GM19240 (cell line): ENCODE data around the gene TGM6.
A peak's percentile ranks its signal among the peaks of the same experiment; 100 is the strongest.
"Not testable (repeated sequence)": the region's sequence is repeated elsewhere in the genome, so short reads cannot be mapped to it uniquely, and the experiment has no call there.

Experiments
- DNase-seq: peaks from one replicate; pipeline ENCODE4 v3.0.0; 2011; ENCODE audit warnings: low spot score; ENCODE audit not compliant: insufficient read length

Gene TGM6

DNA sequence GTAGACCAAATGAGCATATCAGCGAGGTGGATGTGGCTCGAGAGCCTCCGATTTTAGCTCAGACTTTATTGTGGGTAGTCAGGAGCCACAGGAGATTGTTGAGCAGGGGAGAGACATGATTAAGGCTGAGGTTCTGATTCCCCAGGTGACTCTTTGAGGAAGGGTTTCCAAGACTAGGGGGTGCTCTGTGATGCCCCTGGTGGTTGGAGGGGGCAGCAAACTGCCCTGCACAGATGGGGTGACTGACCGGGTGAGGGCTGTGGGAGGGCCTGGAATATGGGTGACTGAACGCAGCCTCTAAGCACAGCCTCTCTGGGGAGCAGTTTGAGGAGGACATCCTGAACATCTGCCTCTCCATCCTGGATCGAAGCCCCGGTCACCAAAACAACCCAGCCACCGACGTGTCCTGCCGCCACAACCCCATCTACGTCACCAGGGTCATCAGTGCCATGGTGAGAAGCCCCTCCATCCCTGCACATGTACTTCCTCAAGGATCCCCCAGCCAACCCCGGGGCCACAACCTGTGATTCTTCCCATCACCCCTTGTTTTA is 17.0 kb downstream of the TGM6 start:
- no peak for DNase-seq

- no peak for DNase-seq
Observed at GRCh38 chr20:2398449-2398848, 17.7 kb downstream of the TGM6 start.

DNA sequence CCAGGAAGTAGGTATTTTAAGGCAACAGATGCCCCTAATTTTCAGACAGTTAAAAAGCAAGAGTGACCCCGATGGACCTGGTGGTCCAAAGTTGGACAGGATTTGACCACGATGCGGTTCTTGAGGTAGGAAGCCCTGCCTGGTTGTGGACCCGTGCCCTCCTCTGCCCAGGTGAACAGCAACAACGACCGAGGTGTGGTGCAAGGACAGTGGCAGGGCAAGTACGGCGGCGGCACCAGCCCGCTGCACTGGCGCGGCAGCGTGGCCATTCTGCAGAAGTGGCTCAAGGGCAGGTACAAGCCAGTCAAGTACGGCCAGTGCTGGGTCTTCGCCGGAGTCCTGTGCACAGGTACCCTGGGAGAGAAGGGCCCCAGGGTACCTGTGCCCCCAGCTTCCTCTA is 18.7 kb downstream of the TGM6 start:
- DNase-seq: no peak

- DNase-seq: no peak
Observed at GRCh38 chr20:2400290-2400689, 19.6 kb downstream of the TGM6 start.

- DNase-seq: no peak
Observed at GRCh38 chr20:2401527-2401926, 20.8 kb downstream of the TGM6 start.

- no peak for DNase-seq
Observed at GRCh38 chr20:2402271-2402980, 21.7 kb downstream of the TGM6 start.

- no peak for DNase-seq
Observed at GRCh38 chr20:2403291-2404052, 22.8 kb downstream of the TGM6 start.

DNA sequence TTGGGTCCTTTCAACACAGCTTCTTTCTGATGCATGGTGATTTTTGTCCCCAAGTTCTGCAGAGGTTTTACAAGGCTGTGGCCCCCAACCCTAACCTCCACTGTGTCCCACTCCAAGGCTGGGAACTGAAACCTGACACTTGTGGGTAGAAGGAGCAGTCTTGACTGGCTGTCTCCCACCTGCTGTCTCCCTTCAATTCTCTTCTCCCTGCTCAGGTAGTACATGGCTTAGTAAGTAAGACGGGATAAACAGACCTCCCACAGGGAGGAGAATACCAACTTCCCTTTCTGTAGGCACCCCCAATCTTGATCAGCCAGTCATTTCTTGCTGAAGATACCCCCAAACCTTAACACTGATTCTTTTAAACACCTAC is 25.0 kb downstream of the TGM6 start:
- DNase-seq: no peak

DNA sequence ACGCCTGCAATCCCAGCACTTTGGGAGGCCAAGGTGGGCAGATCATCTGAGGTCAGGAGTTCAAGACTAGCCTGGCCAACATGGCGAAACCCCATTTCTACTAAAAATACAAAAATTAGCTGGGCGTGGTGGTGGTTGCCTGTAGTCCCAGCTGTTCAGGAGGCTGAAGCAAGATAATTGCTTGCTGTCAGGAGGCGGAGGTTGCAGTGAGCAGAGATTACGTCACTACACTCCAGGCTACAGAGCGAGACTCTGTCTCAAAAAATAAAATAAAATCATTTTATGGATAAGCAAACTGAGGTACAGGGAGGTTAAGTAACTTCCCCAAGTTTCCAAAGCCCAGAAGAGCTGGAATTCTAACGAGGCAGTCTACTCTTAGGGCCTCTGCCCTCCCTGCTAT is 26.7 kb downstream of the TGM6 start:
- not testable (repeated sequence) for DNase-seq

DNA sequence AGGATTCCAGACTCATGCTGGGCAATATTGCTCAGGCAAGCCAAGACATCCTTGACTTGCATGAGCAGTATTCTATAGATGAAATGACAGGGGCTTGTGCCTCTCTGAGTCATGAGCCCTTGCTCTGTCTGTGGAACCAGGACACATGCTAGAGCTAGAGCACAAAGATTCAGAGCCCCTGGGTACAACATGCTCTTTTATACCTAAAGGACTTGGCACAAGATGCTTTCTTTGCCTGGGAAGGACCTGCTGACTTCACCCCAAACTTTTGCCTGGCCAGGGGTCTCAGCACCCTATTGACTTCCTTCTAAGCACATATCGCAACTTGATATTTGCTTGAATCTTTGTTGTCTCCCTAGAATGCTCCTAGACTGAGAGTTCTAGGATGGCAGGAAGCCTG is 27.4 kb downstream of the TGM6 start:
- no peak for DNase-seq

DNA sequence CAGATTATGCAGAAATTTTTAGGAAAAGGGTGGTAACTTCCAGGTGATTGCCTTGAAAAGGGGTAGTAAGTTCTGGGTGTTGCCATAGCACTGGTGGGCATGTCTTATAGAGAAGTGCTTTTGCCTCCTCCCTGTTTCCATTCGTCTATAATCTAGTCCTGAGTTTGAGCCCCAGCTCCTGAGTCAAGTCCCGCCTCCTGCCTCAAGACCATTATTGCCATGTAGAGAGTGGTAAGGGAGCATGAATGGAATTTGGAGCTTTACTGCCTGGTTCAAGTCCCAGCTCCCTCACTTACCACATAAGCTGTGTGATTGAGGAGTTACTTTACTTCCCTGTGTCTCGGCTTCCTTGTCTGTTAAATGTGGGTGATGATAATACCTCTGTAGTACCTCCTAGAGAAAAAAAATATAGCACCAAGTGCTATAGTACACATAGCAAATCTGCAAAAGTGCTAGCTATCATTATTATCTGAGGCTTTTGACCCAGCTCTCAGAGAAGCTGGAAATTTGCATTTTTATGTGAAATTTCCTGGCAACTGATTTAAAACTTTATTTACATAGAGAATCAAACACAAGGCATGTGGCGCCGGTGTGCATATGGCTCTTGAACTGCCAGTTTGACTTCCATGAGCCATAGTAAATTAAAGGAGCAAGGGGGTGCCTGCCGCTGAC is 36.0 kb downstream of the TGM6 start:
- DNase-seq: no peak

DNA sequence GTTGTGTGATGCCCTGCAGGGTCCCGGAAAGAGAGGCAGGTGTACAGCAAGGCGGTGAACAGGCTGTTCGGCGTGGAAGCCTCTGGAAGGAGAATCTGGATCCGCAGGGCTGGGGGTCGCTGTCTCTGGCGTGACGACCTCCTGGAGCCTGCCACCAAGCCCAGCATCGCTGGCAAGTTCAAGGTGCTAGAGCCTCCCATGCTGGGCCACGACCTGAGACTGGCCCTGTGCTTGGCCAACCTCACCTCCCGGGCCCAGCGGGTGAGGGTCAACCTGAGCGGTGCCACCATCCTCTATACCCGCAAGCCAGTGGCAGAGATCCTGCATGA is 36.5 kb downstream of the TGM6 start:
- no peak for DNase-seq

GRCh38 chr20:2418388-2418787 is 37.7 kb downstream of the TGM6 start:
- no peak for DNase-seq

GRCh38 chr20:2420510-2420909 is 39.8 kb downstream of the TGM6 start:
- no peak for DNase-seq

DNA sequence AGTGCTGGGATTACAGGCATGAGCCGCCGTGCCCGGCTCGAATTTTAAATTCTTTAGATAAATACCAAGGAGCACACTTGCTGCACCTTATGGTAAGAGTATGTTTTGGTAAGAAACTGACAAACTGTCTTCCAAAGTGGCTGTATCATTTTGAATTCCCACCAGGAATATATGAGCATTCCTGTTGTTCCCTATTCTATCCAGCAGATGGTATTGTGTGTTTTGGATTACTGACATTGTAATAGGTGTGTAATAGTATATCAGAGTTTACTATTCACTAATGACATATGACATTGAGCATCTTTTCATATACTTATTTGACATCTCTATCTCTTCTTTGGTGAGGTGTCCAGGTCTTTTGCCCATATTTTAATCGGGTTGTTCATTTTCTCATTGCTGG is 40.5 kb downstream of the TGM6 start:
- DNase-seq: no peak

DNA sequence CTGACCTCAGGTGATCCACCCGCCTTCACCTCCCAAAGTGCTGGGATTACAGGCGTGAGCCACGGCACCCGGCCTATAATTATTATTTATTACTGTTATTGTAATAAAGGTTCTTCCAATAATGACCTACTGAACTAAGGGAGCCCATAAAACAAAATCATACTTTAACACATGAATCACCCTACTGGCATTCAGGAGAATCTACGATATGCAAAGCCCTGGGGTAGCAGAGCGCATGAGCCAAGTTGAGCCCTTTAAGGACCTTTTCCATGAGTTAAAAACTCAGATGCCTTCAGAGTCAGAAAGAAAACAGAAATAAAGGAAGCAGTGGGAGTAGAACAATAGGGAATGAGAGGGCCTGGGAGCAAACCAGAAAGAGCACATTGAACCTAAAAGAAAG is 48.4 kb downstream of the TGM6 start:
- no peak for DNase-seq

DNA sequence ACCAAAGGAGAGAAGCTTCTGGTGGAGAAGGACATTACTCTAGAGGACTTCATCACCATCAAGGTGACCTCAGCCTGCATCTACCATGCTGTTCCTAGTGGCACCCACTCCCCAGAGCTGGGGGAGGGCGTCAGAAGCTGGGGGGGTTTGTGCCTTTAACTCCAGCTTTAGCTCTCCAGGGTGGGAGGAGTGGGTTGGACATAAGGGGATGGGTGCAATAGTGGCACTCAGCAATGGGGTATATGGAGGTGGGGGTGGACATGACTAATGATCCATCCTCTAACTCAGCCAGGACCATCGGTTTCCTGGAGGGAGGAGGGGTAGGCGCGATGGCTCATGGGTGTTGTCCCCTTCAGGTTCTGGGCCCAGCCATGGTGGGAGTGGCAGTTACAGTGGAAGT is 49.8 kb downstream of the TGM6 start:
- no peak for DNase-seq

GRCh38 chr20:2431185-2431584 is 50.5 kb downstream of the TGM6 start:
- no peak for DNase-seq

- DNase-seq: no peak
Observed at GRCh38 chr20:2446845-2447244, 66.1 kb downstream of the TGM6 start.

GRCh38 chr20:2449386-2449785 is 68.7 kb downstream of the TGM6 start:
- no peak for DNase-seq

GRCh38 chr20:2451422-2451821 is 70.7 kb downstream of the TGM6 start:
- DNase-seq: no peak

DNA sequence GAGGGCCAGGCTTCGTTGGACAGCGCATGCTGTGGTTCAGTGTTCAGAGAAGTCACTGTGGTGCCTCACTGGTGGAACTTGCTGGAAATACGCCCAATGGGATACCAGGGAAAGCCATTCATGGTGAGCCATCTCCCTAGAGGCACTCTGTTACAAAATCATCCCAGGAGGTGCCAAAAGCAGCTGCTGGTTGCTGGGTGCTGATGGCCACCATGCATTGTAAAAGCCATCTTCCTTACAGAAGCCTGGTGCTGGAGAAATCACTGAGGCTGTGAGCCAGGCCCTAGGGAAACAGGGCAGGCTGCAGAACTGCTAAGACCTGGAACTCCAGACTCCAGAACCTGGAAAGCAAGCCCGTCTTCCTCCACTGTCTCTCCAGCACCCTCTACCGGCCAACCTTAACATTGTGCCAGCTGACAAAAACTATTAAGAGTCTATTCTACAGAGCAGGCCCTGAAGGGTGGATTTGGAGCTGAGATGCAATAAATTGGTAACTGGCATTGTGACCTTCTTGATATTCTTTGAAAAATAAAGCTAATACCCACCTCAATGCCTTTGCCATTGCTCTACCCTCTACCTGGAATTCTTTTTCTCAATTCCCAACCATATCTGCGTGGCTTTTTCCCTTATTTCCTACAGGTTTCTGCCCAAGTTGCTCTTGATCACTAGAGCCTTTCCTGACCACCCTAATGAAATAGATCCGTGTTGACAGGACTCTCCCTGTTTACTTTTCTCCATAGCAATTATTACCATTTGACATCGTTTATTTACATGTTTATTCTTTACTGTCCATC is 71.4 kb downstream of the TGM6 start:
- DNase-seq: peak; percentile 33
